ACHN (cell line): ENCODE results near the gene TMEM163.
"Not testable (repeated sequence)": the region's sequence is repeated elsewhere in the genome, so short reads cannot be mapped to it uniquely, and the experiment has no call there.

Experiments used
- DNase-seq: peaks from one replicate; pipeline ENCODE4 v3.0.0-alpha.2; 2015
- in situ Hi-C: cut with HindIII; loops from 2 replicates; pipeline ENCODE4 v1.10.0; 2017; ENCODE audit warnings: low sequenced_read_pairs, low pct_ligation_motif_present, low pct_unique_long_range_greater_than_20kb

The TMEM163 gene

DNA sequence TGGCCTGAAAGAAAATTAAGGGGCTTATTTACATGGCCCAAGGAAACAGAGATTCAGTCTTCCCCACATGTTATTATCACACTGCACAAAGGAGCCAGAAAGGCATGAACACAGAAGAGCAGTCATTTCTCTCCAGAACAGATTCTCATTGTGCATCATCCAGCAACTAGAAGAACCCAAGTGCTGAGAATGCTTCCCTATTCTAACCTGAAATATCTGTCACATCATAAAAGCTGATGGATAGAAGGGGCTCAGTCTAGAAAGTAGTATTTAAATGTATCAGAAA is 145.8 kb downstream of the TMEM163 start:
- DNase-seq, result no peak
- in situ Hi-C loops, result no loop called here

DNA sequence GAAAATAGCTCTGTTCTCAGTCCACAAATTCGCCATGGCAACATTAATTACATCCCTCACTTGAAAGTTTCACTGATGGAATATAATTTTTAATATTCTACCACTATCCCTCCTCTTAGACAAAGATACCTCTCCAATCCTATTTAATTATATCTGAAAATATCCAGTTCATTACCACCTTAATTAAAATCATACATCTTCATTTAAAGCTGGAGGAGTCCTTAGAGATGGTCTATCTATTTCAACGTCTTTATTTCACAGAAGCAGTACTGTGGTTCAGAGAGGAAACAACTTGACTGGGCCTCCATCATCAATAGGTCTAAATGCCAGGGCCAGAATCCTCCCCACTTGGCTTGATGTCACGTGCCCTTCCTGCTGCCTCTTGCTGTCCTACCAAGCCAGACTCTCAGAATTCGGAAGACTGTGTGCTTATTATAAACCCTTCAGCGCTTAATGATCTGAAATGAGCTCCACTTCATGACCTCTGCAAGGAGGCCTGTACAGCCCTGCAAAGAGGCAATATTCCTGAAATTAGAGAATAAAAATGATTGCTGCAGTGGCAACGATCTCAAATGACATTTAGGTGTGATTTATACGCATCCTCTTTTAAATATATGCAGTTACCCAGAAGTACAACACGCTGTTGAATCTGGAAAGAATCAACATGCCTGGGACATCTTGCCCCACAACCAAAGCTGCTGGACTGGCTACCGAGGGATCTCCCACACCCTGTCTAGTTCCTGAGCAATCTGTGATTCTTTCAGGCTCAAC is 146.3 kb downstream of the TMEM163 start:
- DNase-seq, result no peak
- in situ Hi-C loops, result no loop called here

DNA sequence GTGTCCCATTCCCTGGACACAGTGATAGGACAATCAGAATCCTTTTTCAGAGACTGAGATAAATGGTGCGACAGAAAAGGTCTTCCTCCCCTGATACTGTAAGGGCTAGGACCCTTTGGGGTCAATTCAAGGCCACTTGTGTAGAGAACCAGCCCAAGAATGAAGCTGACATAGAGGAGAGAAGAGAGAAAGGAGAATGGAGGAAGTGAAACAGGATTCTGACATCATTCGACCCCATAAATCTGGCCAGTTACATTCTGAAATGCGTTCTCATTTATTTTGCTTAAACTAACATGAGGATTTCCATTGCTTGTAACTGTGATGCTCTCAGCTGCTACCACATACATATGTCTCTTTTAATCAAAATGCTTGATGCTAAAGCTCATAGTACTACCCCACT is 148.1 kb downstream of the TMEM163 start:
- in situ Hi-C loops, result no loop called here
- DNase-seq, result no peak

DNA sequence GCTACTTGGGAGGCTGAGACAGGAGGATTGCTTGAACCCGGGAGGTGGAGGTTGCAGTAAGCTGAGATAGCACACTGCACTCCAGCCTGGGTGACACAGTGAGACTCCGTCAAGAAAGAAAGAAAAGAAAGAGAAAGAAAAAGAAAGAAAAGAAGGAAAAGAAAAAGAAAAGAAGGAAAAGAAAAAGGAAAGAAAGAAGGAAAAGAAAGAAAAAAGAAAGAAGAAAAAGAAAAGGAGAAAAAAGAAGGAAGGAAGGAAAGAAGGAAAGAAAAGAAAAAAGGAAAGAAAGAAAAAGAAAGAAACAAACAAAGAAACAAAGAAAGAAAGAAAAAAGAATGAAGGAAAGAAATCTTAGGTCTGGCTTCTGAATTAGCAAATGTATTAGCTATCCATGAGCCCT is 150.4 kb downstream of the TMEM163 start:
- DNase-seq, result no peak
- in situ Hi-C loops, result no loop called here

DNA sequence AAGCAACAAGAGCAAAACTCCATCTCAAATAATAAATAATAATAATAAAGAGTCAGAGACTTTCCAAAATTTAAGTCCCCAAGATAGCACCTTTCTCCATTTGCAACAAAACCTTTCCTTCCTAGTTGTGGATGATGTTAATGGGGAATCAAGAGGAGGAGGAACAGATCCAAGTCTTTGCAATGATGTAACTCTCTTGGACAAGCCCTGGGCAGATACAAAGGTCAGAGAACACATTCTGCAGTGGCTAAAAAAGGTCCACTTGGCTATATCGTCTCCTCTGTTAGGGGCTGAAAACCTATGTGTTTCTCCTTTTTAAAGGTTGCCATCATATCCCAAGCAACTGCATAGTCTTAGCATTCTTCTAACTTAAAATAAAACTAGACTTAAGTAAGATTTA is 151.1 kb downstream of the TMEM163 start:
- in situ Hi-C loops, result no loop called here
- DNase-seq, result no peak

DNA sequence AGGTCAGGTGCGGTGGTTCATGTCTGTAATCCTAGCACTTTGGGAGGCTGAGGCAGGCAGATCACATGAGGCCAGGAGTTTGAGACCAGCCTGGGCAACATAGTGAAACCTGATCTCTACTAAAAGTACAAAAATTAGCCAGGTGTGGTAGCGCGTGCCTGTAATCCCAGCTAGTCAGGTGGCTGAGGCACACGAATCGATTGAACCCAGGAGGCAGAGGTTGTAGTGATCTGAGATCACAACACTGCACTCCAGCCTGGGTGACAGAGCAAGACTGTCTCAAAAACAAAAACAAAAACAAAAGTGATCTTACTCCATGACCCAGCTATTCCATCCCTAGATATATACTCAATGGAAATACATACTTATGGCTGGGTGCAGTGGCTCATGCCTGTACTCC is 153.8 kb downstream of the TMEM163 start:
- DNase-seq, in situ Hi-C loops: not testable (repeated sequence)

DNA sequence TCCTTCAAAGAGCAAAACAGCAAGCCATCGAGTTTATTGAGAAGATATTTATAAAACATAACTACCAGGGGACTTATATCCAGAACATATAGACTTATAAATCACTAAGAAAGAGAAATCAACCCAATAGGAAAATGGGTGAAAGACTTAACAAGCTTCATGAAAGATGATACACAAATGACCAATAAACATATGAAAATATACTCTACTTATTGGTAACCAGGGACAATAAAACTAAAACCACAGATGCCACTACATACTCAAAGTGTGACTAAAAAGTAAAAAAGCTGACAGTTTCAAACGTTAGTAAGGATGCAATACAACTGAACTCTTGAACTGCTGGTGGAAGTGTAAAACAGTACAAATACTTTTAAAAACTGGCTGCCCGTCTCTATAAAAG is 154.3 kb downstream of the TMEM163 start:
- no peak for DNase-seq
- in situ Hi-C loops, result no loop called here

DNA sequence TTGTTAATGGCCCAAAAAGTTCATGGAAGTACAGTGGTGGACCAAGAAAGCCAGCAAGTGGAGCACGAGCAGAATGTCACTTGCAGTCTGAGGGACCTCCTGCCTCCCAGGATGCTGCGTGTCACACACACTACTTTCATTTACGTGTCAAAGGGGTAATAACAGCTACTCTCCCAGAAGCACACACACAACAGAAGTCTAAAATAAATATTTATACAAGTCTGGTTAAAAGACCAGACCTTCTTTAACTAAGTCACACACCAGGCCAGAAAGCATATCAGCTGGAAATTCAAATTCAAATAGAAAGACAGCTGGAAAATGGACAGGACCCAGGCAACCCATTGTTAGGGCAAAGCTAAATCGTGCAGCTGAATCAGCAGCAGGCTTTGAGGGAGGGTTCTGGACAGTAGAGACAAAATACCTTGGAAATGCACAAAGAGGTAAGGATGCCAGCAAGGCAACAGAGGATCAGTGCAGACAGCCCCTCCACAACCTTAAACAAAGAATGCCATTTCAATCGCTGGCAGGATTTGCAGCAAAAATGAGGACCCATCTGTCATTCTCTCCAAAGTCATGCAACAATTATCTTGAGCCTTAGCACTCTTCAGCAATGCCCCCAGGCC is 160.5 kb downstream of the TMEM163 start:
- in situ Hi-C loops, result no loop called here
- DNase-seq, result no peak

DNA sequence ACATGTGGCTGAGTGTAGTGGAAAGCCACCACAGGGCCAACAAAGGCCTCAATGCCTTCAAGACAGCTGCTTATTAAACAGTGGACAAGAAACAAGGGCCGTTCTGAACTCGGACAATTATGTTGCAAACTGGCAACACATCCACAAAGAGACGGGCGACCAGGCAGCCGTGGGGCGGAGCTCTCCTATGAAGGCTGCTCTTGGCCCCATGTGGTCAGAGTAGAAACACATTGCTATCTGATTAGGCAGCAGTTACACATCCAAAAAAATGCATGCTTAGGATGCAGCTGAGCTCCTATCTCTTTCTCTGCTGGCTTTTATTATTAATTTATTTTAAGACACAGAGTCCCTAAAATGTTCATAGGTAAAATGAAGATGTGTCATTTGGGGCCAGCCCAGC is 163.4 kb downstream of the TMEM163 start:
- no peak for DNase-seq
- in situ Hi-C loops, result no loop called here

DNA sequence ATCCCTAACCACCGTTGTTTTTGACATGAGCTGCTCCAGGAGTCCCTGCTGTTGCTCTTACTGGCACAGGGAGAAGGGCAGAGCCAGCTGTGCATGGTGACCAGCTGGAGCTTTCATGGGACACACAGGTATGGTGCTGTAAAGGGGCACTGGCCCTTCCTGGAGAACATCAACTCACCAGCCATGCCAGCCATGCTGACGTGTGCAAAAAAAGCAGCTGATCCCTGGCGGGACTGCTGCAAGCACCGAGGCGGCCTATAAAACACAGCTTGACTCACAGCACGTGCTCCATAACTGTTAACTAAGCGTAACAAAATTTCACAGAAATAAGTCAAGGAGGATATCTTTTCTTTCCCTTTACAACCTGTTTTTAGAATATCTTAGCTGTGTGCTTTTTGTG is 165.1 kb downstream of the TMEM163 start:
- in situ Hi-C loops, result no loop called here
- no peak for DNase-seq

DNA sequence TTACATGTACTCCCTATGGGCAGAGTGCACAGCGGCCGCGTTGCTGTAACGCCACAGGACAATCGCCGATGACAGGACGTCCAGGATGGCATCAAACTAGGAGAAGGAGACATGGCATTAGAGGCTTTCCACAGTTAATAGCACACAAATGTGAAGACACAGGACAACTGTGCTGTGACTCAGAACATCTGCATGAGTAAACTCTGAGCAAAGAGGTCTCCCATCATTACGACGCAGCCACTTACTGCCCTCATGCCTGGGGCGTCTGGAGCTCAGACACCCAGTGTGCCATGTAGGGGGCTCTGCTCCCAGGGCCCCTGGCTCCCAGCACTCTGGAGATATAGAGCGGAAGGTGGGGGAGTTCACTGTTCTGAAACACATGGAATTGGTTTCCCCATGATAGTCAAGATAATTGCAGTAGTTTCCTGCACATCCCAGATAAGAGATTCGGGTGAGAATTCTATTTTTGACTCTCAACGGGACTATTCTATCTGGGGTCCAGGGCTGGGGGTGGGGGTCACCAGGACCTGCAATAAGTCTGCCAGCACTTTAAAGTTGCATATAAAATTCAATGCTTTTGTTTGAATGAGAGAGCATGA is 168.1 kb downstream of the TMEM163 start:
- no peak for DNase-seq

DNA sequence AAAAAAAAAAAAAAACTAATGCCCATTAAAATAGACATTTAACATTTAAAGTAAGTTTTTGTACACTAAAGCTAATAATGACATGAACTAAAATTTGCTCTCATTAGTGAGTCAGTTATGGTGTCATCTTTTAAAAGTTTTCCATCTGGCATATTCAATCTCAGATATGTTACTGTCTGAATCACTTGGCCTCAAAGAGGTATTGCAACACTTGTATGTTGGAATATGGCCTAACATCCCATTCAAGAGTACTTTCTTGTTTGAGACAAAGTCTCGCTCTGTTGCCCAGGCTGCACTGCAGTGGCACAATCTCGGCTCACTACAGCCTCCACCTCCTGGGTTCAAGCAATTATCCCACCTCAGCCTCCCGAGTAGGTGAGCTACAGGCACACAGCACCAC is 169.7 kb downstream of the TMEM163 start:
- in situ Hi-C loops, result no loop called here
- no peak for DNase-seq

More for the DNA sequence above, 168.1 kb downstream of the TMEM163 start:
- in situ Hi-C loops, result no loop called here

DNA sequence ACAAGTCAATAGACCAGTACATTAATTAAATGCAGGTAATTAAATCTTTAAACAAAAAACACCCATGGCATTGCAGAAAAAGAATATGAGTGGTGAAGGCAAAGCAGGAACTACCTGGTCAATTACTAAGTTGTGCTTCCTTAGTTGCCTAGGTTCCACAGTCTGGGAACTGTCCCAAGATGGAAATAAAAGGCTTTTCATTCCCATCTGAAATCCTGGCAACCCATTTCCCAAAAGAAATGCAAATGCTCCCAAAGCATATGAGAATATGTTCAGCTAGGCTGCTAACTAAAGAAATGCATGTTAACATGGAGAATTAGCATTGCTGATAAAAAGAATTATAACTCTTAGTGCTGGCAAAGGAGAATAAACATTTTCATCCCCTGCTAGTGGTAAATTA is 177.8 kb downstream of the TMEM163 start:
- no peak for DNase-seq
- in situ Hi-C loops, result no loop called here

DNA sequence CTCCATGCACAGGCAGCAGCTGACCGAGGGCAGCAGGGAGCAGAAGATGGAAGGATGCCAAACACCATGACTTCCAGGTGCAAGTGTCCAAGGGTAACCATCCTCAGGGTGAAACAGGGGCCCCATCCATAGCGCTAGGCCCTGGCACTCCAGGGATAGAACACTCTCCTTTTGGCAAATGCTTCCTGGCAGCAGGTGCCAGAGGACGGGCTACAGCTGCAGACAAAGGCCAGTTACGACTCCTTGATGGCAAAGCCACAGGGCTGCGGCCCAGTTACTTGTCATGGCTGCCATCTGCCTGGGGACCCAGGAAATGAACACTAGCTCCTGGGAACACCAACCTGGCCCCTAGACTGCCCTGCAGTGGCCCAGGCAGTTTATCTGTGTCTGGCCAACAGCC is 178.8 kb downstream of the TMEM163 start:
- in situ Hi-C loops, result no loop called here
- DNase-seq, result no peak

DNA sequence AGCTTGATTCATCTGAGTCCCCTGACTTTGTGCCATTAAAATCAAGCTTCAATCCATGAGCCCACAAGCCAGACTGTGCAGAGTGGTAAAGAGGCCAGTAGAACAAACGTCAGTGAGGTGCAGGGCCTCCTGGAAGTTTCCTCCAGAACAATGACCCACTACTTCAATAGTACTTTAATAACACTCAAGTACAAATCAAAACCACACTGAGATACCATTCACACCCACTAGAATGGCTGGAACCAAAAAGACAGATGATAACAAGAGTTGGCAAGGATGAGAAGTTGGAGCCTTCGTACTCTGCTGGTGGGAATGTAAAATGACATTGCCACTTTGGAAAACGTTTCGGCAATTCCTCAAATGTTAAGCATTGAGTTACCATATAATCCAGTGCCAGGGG is 181.1 kb downstream of the TMEM163 start:
- in situ Hi-C loops, result no loop called here

DNA sequence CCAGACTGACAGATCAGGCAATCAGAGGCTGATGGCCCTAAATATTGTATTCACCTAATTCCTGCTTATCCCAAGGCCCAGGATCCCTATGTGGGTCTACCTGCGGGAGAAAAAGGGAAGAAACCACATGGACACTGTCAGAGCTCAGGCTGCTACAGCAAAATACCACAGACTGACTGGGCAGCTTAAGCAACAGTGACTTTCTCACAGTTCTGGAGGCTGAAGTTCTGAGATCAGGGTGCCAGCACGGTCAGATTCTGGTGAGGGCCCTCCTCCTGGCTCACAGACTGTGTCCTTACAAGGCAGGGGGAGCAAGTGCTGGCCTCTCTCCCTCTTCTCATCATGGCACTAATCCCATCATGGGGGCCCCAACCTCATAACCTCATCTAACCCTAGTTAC is 181.7 kb downstream of the TMEM163 start:
- in situ Hi-C loops, result no loop called here

More for the DNA sequence above, 181.1 kb downstream of the TMEM163 start:
- DNase-seq, result no peak

DNA sequence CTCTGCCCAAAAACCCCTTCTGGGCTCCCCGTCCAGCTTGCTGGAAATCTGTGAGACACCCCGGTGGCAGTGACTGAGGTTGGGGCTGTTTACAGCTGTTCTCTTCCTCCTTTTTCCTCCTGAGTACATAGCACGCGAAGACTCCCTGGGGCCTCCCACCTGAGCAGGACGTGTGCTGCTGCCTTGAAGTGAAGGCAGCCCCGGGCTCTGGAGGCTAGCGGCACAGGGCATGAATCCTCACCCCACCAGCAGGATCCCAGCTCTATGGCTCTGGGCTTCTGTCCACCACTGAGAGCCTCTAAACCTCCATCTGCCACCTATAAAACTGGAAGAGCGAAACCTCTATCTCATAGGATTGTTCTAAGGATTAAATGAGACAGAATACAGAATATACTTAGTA is 182.5 kb downstream of the TMEM163 start:
- in situ Hi-C loops, result no loop called here
- DNase-seq, result no peak

More for the DNA sequence above, 181.7 kb downstream of the TMEM163 start:
- DNase-seq, result no peak

DNA sequence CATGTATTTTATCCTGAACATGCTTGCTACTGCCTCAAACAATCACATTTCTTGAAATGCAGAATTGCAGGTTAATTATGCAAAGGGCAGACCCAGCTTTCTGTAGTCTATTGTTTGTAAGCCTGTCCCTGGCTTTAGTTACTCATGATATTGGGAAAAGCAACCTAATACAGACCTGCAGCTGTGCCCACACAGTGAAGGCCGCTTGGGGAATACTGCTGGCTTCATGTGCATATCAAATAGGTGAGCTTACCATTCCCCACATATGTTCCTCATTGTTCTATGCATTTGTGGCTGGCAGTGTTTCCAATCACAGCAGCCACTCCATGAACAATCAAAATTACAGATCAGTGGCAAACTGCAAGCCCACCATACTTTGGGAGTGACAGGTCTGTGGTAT is 186.3 kb downstream of the TMEM163 start:
- no peak for DNase-seq
- in situ Hi-C loops, result no loop called here

DNA sequence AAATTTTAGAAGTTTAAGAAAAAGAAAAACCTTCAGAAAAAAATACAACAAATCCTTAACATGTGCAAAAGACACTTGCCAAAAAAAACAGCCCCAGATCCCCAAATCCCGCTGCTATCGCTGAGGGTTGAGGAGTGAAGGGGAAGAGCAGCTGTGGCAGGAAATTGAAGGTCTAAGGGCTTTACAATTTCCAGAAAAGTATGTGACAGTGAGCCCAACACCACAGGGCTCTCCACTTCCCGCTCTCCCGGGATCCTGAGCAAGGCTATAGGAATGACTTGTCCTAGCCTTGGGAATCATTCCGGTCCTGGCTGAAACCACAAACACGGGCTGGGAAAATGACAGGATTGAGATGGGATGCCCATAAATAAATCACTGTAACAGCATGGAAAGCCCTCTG is 191.4 kb downstream of the TMEM163 start:
- DNase-seq, result no peak
- in situ Hi-C loops, result no loop called here
